ENCODE data around the gene OPCML.

Gene OPCML

GRCh38 chr11:132840660-132841059 lies 691.6 kb downstream of the OPCML start:
- Histone ChIP-seq H3K36me3 (ENCODE audit: insufficient read depth, low read length) (no peaks in the 10 kb centered on the region), H3K4me2 (ENCODE audit: low read length) (no peak overlapping the region), H3K27me3 (ENCODE audit: insufficient read depth, low read length) (no peaks in the 10 kb centered on the region), H3K9ac (ENCODE audit: low read length) (no peak overlapping the region), H2AFZ (ENCODE audit: low read length) (no peak overlapping the region), H3K79me2 (ENCODE audit: insufficient read depth, low read length) (no peaks in the 10 kb centered on the region), H3K4me1 (ENCODE audit: insufficient read depth, low read length, severe bottlenecking) (no peaks in the 10 kb centered on the region), H4K20me1 (ENCODE audit: insufficient read depth, low read length) (no peaks in the 10 kb centered on the region), H3F3A (ENCODE audit: insufficient read depth, low read length) (no peaks in the 10 kb centered on the region), H3K4me3 (ENCODE audit: low read depth, low read length, poor library complexity, severe bottlenecking) (no peak overlapping the region), H3K9me2 (ENCODE audit: low read depth, low read length) (no peaks in the 10 kb centered on the region), H3K27ac (ENCODE audit: low read depth, low read length, poor library complexity, severe bottlenecking) (no peak overlapping the region), H3K9me3 (ENCODE audit: low read length) (no peaks in the 10 kb centered on the region)
- TF ChIP-seq EZH2 (IDR thresholded peaks at IDR 0.05; ENCODE audit: borderline replicate concordance, low read length): no peak

GRCh38 chr11:132840191-132840590 lies 692.1 kb downstream of the OPCML start:
- Histone ChIP-seq H3K79me2 (ENCODE audit: insufficient read depth, low read length) (no peaks in the 10 kb centered on the region), H3K36me3 (ENCODE audit: insufficient read depth, low read length) (no peaks in the 10 kb centered on the region), H3K4me2 (ENCODE audit: low read length) (no peak overlapping the region), H3K27me3 (ENCODE audit: insufficient read depth, low read length) (no peaks in the 10 kb centered on the region), H3K9me2 (ENCODE audit: low read depth, low read length) (no peaks in the 10 kb centered on the region), H2AFZ (ENCODE audit: low read length) (no peak overlapping the region), H3K9me3 (ENCODE audit: low read length) (no peaks in the 10 kb centered on the region), H3K27ac (ENCODE audit: low read depth, low read length, poor library complexity, severe bottlenecking) (no peak overlapping the region), H3F3A (ENCODE audit: insufficient read depth, low read length) (no peaks in the 10 kb centered on the region), H3K4me3 (ENCODE audit: low read depth, low read length, poor library complexity, severe bottlenecking) (no peak overlapping the region), H3K9ac (ENCODE audit: low read length) (no peak overlapping the region), H4K20me1 (ENCODE audit: insufficient read depth, low read length) (no peaks in the 10 kb centered on the region), H3K4me1 (ENCODE audit: insufficient read depth, low read length, severe bottlenecking) (no peaks in the 10 kb centered on the region)
- no peak for TF ChIP-seq CTCF (IDR thresholded peaks at IDR 0.05; ENCODE audit: low read length)
- TF ChIP-seq EZH2 (IDR thresholded peaks at IDR 0.05; ENCODE audit: borderline replicate concordance, low read length): no peak

- TF ChIP-seq EZH2 (IDR thresholded peaks at IDR 0.05; ENCODE audit: borderline replicate concordance, low read length) (no peak), CTCF (IDR thresholded peaks at IDR 0.05; ENCODE audit: low read length) (no peak)
- Histone ChIP-seq H3K4me1 (ENCODE audit: insufficient read depth, low read length, severe bottlenecking) (no peaks in the 10 kb centered on the region), H4K20me1 (ENCODE audit: insufficient read depth, low read length) (no peaks in the 10 kb centered on the region), H3K27ac (ENCODE audit: low read depth, low read length, poor library complexity, severe bottlenecking) (no peak overlapping the region), H3K27me3 (ENCODE audit: insufficient read depth, low read length) (no peaks in the 10 kb centered on the region), H3K9ac (ENCODE audit: low read length) (no peak overlapping the region), H2AFZ (ENCODE audit: low read length) (no peak overlapping the region), H3K4me3 (ENCODE audit: low read depth, low read length, poor library complexity, severe bottlenecking) (no peak overlapping the region), H3K79me2 (ENCODE audit: insufficient read depth, low read length) (no peaks in the 10 kb centered on the region), H3K9me3 (ENCODE audit: low read length) (no peaks in the 10 kb centered on the region), H3K36me3 (ENCODE audit: insufficient read depth, low read length) (no peaks in the 10 kb centered on the region), H3F3A (ENCODE audit: insufficient read depth, low read length) (no peaks in the 10 kb centered on the region), H3K4me2 (ENCODE audit: low read length) (no peak overlapping the region), H3K9me2 (ENCODE audit: low read depth, low read length) (no peaks in the 10 kb centered on the region)
Measured at GRCh38 chr11:132839236-132839945, 692.9 kb downstream of the OPCML start.

- H3K4me2 ChIP-seq (ENCODE audit: low read length): no peak overlapping the region
- no peaks in the 10 kb centered on the region for H3K9me3 ChIP-seq (ENCODE audit: low read length)
- H3K79me2 ChIP-seq (ENCODE audit: insufficient read depth, low read length): no peaks in the 10 kb centered on the region
- H3K4me1 ChIP-seq (ENCODE audit: insufficient read depth, low read length, severe bottlenecking): no peaks in the 10 kb centered on the region
- H3K9me2 ChIP-seq (ENCODE audit: low read depth, low read length): no peaks in the 10 kb centered on the region
- no peak overlapping the region for H3K27ac ChIP-seq (ENCODE audit: low read depth, low read length, poor library complexity, severe bottlenecking)
- no peak overlapping the region for H2AFZ ChIP-seq (ENCODE audit: low read length)
- no peaks in the 10 kb centered on the region for H3F3A ChIP-seq (ENCODE audit: insufficient read depth, low read length)
- H3K4me3 ChIP-seq (ENCODE audit: low read depth, low read length, poor library complexity, severe bottlenecking): no peak overlapping the region
- no peaks in the 10 kb centered on the region for H3K27me3 ChIP-seq (ENCODE audit: insufficient read depth, low read length)
- no peaks in the 10 kb centered on the region for H4K20me1 ChIP-seq (ENCODE audit: insufficient read depth, low read length)
- H3K9ac ChIP-seq (ENCODE audit: low read length): no peak overlapping the region
- H3K36me3 ChIP-seq (ENCODE audit: insufficient read depth, low read length): no peaks in the 10 kb centered on the region
- TF ChIP-seq EZH2 (IDR thresholded peaks at IDR 0.05; ENCODE audit: borderline replicate concordance, low read length): no peak
- no peak for TF ChIP-seq CTCF (IDR thresholded peaks at IDR 0.05; ENCODE audit: low read length)
Measured at GRCh38 chr11:132838627-132839026, 693.7 kb downstream of the OPCML start.

Data from OCI-LY1 (cell line).